Measurements from ENCODE around the gene MAP6D1.

MAP6D1 gene

GRCh38 chr3:183822631-183823030 is 2.7 kb downstream of the MAP6D1 start:
- no peak for DNase-seq

GRCh38 chr3:183819831-183820230 is 5.5 kb downstream of the MAP6D1 start:
- no peak for DNase-seq

DNA sequence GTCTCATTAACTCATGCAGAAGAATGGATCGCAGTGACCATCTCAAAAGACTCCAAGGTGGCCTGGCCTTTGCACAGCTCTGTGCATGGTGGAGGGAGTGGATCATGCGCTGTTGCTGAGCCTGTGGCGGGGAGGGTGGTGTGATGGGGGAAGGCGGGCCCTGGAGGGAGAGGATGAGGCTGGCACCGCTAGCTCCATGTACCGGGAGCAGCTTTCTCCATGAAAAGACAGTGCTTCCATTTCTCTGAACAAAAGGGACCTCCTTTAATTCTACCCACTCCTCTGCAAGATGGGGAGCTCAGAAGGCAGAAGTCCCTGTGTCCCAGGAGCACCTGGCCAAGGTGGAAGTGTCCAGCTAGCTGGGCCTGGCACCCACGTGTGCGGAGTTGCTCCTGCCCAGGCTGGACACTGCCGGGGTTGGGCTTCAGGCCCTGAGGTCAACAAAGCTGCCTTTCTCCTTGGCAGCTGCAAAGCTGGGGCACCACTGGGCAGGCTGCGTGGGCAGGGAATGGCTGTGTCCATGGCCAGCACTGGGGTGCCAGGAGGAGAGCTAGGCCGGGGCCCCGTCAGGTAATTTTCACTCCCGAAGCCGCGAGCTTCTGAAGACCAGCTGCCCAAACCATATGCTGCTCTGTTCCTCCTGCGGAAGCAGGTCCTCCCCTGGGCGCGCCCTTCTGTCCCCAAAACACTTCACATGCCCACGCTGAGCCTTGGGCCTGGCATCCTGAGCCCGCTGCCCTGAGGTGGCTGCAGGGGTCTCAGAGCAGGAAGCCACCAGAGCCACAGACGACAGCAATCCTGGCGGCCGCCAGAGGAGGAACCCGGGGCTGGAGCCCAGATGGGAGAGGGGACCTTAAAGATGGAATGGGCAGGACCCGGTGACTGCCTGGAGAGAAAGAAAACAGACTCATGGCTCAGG is 6.4 kb downstream of the MAP6D1 start:
- DNase-seq = no peak

DNA sequence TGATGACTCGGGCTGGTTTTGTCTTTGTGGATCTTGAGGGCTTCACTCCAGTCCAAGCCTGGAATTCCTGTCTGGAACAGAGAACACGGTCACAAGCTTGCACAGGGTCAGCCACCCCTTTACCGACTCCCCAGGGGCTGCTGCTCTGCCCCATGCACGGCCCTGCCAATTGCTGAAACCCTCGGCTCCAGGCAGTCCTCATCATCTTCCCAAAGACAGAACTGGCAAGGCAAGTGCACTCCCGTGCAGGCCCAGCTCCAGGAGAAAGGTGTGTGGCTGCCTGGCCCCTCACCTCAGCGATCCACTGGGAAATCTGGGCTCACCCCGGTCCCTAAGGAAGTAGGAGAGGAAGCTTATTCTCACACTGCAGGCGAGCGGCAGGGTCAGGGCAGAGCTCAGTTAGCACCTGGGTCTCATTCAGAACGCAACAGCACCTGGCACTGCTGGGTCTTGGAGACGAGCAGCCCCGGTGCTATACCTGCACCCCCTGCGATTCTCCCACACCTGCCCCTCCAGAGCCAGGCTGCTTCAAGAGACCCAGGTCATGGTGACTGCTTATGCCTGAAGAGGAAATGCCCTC is 7.2 kb downstream of the MAP6D1 start:
- no peak for DNase-seq

GRCh38 chr3:183817639-183818038 is 7.7 kb downstream of the MAP6D1 start:
- DNase-seq = no peak

DNA sequence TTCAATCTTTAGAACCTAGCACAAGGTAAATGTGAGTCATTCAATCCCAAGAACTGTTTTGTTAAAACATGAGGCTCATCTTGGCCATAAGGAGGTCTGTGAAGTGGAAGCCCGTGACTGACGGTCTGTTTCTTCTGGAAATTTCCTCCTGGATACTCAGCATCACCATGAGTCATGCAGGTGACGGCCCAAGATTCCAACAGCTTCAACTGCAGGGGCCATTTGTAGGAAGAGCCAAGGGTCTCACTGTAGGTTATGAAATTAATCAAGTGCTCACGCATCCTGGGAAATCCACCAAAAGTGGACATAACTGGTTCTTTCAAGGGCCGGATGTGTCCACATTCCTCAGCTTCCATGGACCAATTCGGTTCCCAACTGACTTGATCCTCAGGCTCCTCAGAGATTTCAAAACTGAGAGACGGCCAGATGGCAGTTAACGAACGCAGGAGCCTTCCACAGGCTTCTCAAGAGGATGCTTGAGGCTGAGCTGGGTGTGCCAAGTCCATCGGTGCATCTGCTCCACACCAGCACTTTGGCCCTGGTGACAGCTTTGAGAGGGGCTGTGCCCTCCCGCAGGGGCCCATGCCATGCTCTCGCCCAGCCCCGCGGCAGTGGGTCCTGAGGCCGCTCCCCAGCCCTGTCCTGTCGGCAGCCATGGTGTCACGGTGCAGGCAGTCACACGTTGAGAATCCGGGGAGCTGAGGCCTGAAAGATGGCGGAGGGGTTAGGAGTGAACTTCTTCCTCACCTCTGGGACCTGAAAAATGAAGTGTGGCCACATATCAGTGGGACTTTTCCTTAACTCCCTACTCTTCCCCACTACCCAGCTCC is 8.5 kb downstream of the MAP6D1 start:
- no peak for DNase-seq

DNA sequence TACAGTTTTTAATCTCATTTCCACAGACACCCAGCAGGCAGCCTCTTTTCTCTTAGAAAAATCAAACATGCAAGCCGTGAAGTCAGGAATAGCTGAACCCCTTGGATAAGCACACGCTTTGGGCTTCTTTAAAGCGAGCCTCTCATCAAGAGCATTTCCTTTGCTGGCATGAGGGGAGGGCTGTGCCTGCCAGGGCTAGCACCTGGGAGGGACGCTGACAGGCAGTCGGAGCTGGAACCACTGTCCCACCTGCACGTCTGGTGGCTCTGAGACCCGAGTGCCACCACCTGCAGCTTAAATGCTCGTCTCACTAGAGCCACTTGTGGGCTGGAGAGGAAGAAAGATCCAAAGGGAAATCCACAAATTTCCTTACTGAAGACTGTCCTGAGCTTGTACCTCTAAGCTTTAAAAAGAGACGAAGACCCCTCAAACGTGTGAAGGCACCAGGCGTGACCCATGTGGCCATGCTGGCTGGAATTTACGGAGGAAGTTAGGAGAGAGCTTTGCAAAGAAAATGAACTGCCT is 9.4 kb downstream of the MAP6D1 start:
- DNase-seq = no peak

GRCh38 chr3:183815563-183815940 is 9.8 kb downstream of the MAP6D1 start:
- DNase-seq = no peak

DNA sequence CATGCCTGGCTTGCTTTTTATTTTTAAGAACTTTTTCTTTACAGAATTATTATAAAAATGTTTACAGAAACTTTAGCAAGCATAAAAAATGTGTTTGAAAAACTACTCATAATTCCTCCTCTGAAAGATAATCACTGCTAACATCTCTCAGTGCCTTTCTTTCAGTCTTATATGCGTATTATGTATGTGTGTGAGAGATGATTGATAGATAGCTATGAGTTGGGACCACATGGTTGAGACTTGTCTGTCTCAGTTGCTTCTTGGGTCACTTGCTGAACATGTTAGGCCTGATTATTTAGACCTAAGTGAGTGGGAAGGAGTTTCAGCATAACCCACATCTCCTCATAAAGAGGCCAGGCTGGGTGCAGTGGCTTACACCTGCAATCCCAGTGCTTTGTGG is 11.1 kb downstream of the MAP6D1 start:
- DNase-seq = no peak

DNA sequence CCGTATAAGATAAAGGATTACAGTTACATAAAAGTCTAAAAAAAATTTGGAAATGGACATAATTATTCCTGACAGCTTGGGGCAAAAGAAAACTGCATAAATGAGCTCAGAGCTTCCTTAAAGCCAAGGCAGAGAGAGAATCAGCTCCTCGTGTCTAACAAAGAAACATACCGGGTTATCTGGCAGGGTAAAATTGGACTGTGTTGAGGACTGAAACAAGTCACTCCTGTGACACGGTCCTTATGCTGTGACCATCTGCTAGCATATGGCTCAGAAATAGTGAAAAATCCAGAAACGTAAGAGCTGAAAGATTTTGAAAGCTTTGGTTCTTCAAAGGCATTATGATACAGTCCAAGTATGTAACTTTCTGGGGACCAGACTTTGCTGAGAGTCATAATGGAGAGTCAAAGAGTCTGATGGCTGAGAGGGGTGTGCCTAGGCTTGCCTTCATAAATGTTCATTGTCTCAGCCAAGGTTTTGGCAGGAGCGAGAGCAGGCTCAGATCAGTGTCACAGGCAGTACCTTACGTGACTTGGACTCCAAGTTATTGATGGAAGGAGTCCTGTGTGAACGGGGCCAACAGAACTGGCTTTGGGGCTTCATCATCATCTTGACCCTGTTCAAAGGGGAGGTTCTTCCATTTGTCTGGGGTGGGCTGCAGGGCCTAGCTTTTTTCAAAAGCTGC is 12.5 kb downstream of the MAP6D1 start:
- no peak for DNase-seq

DNA sequence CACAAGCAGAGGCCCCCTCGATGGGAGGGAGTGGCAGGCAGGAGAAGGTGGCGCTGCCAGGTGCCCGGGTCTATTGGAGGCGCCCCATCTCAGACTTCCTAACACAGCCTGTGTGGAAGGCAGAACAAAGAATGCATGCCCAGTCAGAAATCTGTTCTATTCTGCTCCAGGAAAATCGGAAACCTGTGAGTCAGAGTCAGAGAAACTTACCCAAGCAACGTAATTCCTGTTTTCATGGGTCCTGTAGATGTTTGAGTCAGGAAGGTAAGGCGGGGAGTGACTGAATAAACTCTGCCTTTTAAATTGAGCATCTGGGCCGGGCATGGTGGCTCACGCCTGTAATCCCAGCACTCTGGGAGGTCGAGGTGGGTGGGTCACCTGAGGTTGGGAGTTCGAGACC is 13.7 kb downstream of the MAP6D1 start:
- DNase-seq = no peak

DNA sequence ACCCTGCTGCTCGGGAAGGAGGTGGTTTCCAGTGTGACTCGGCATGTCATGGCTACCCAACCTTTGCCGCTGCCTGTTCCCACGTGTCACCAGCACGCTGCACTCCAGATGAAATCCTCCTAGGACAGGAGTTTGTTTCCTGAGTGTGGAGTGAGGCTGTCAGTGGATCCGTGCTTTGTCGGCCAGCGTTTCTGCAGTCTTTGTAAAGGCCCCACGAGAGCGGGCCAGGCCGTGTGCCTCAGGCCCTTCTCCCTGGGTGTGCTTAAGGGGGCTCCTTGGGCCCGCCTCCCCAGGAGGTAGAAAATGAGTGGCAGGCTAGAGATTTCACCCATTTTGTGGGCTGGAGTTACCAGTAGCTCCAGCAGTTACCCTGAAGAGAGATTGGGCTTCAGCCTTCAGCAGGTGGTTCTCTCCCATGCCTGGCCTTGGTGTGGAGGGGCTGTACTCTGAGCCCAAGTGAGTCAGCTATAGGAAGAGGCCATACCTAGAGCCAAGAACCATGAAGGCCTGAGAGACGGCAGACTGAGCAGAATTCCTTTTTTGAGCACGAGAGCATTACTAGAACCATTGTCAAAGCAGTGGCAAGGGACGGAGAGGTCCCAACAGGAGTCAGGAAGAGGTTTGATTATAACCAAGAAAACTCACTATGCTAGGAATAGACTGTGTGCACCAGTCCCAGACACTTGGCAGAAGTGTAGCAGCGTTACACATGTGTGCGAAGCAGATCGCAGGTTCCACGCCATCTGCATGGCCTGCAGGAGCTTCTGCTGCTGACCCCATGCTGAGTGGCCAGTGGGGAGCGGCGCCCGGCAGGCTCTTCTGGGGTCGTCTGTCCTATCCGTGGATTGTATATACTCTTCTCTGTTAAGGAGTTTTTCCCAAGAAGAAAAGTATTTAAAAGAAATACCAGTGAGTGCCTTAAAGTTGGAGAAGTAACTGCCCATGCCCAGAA is 14.5 kb downstream of the MAP6D1 start:
- DNase-seq = no peak

DNA sequence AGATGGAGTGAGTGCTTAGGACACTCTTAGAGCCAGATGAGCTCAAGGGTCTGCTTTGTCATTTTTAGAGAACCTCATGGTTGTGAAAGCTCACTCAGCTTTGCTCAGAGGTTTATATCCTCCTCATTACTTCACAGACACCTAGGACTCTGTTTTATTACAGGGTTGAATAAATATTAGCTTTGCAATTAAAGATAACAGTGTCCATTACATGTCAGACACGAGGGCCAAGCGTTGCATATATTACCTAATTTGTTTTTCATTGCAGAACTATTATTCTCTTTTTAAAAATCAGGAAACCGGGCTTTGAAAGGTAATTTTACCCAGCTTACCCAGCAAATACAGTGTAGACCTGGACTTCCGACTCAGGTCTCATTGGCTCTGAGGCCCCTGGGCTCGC is 16.1 kb downstream of the MAP6D1 start:
- DNase-seq = no peak

- no peak for DNase-seq
Observed at GRCh38 chr3:183808355-183808754, 17.0 kb downstream of the MAP6D1 start.

- DNase-seq = no peak
Observed at GRCh38 chr3:183807881-183808280, 17.5 kb downstream of the MAP6D1 start.

DNA sequence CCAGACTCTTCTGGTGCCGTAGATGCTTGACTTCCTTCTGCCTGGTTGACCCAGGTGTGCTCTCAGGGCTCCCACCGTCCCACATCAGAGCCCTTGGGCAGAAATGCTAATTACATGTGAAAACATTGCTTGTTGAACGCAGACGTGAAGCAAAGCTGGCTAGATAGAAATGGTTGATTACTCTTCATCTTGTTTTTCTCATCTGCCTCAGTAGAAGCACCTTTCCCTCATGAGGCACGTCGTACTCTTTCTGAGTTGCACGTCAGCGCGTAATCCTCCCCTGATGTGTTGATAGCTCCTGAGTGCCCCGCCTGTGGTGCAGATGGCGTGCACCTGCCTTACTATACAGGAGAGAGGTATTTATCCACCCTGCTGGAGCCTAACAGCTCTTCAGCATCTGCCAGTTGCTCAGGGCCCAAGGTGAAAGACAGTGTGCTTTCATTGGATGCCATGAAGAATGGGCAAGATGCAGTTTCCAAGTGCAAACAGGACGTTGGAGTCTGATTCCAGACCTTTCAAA is 18.1 kb downstream of the MAP6D1 start:
- no peak for DNase-seq

- DNase-seq = no peak
Observed at GRCh38 chr3:183802989-183803388, 22.4 kb downstream of the MAP6D1 start.

- no peak for DNase-seq
Observed at GRCh38 chr3:183801601-183802000, 23.8 kb downstream of the MAP6D1 start.

GRCh38 chr3:183800243-183800863 is 25.0 kb downstream of the MAP6D1 start:
- DNase-seq = no peak

DNA sequence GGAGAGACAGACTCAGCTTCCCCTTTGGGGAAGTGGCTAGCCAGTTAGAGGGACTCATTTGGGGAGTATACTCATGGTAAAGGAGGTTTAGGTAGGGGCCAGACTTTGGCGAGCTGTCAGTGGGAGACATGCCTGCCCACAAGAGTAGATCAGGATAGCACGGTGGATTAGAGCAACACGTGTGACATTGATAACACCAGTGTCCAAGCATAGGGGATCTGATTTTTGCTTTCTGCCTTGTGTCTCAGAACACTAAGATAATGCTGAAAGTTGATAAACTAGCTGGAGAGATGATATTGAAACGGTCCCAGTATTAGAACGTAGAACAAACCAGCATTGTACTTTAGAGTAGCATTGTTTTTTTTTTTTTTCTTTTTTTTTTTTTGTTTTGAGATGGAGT is 25.9 kb downstream of the MAP6D1 start:
- no peak for DNase-seq

GRCh38 chr3:183797996-183798395 is 27.4 kb downstream of the MAP6D1 start:
- no peak for DNase-seq
